HG02840 (cell line): ENCODE measurements around the gene CACFD1.

Experiments
- ATAC-seq: cut with Tn5 transposase; IDR thresholded peaks from one replicate; pipeline ENCODE4 v1.9.1; 2021; ENCODE audit warnings: mild to moderate bottlenecking, moderate library complexity, moderate number of reproducible peaks; ENCODE audit not compliant: unreplicated experiment, low FRiP score

The CACFD1 gene

GRCh38 chr9:133477461-133477860 lies 17.7 kb downstream of the CACFD1 start:
- no peak for ATAC-seq

- ATAC-seq, result peak; percentile 38
Observed at GRCh38 chr9:133477992-133478850, 18.4 kb downstream of the CACFD1 start.

GRCh38 chr9:133478851-133479711 lies 19.3 kb downstream of the CACFD1 start, which contains the start of gene SLC2A6:
SLC2A6 (minus strand) TSS chr9:133479099; CDS start chr9:133479059, 40 bp downstream.
- ATAC-seq, result peak; percentile 92

- no peak for ATAC-seq
Observed at GRCh38 chr9:133483611-133484010, 23.8 kb downstream of the CACFD1 start.

GRCh38 chr9:133484671-133485437 lies 25.1 kb downstream of the CACFD1 start:
- ATAC-seq, result no peak

- ATAC-seq, result no peak
Observed at GRCh38 chr9:133485531-133486260, 25.9 kb downstream of the CACFD1 start.

GRCh38 chr9:133487331-133487725 lies 27.6 kb downstream of the CACFD1 start:
- ATAC-seq, result no peak

- ATAC-seq, result no peak
Observed at GRCh38 chr9:133488686-133489252, 29.0 kb downstream of the CACFD1 start.

- no peak for ATAC-seq
Observed at GRCh38 chr9:133489253-133490190, 29.7 kb downstream of the CACFD1 start.

- no peak for ATAC-seq
Observed at GRCh38 chr9:133490201-133490681, 30.5 kb downstream of the CACFD1 start.

- ATAC-seq, result no peak
Observed at GRCh38 chr9:133490865-133491655, 31.3 kb downstream of the CACFD1 start.

GRCh38 chr9:133491656-133491925 lies 31.8 kb downstream of the CACFD1 start:
- ATAC-seq, result no peak

- ATAC-seq, result no peak
Observed at GRCh38 chr9:133492061-133493021, 32.6 kb downstream of the CACFD1 start.

- ATAC-seq, result no peak
Observed at GRCh38 chr9:133493428-133493827, 33.6 kb downstream of the CACFD1 start.

- no peak for ATAC-seq
Observed at GRCh38 chr9:133493845-133494540, 34.2 kb downstream of the CACFD1 start.
